ENCODE data around the gene RABL6.

- no peak for TF ChIP-seq POLR2A (IDR thresholded peaks at IDR 0.05)
- TF ChIP-seq, protein P1, sequence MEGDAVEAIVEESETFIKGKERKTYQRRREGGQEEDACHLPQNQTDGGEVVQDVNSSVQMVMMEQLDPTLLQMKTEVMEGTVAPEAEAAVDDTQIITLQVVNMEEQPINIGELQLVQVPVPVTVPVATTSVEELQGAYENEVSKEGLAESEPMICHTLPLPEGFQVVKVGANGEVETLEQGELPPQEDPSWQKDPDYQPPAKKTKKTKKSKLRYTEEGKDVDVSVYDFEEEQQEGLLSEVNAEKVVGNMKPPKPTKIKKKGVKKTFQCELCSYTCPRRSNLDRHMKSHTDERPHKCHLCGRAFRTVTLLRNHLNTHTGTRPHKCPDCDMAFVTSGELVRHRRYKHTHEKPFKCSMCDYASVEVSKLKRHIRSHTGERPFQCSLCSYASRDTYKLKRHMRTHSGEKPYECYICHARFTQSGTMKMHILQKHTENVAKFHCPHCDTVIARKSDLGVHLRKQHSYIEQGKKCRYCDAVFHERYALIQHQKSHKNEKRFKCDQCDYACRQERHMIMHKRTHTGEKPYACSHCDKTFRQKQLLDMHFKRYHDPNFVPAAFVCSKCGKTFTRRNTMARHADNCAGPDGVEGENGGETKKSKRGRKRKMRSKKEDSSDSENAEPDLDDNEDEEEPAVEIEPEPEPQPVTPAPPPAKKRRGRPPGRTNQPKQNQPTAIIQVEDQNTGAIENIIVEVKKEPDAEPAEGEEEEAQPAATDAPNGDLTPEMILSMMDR (IDR thresholded peaks at IDR 0.05) = peak in 2 of 3 experiments; percentile 47 to 54
These were observed 38.0 kb upstream of the RABL6 start for GRCh38 chr9:136769710-136770191.
